ENCODE results near the gene SORCS3.

GRCh38 chr10:104646146-104646545 lies 5.1 kb downstream of the SORCS3 start:
- TF ChIP-seq CTCF (IDR thresholded peaks at IDR 0.05 in 2 of 3, conservative IDR thresholded peaks at IDR 0.05 in 1 of 3; ENCODE audit: control insufficient read depth in 2 of 3, extremely low read depth in 1 of 3, insufficient read depth in 1 of 3, low read depth in 3 of 3, low read length in 3 of 3): no peak
- TF ChIP-seq YBX1 (IDR thresholded peaks at IDR 0.05): no peak
- no peak for TF ChIP-seq TCF3 (IDR thresholded peaks at IDR 0.05; ENCODE audit: borderline replicate concordance, insufficient read depth, low read depth, low read length)
- TF ChIP-seq EGR1 (IDR thresholded peaks at IDR 0.05; ENCODE audit: borderline replicate concordance in 1 of 2, low read depth in 2 of 2, low read length in 2 of 2): no peak
- TF ChIP-seq SIN3A (IDR thresholded peaks at IDR 0.05; ENCODE audit: low read depth, low read length): no peak
- no peak for TF ChIP-seq POLR2AphosphoS5 (IDR thresholded peaks at IDR 0.05; ENCODE audit: low read length)
- no peak for TF ChIP-seq NR2C2 (IDR thresholded peaks at IDR 0.05; ENCODE audit: borderline replicate concordance, control insufficient read depth, insufficient read length, low read depth)
- TF ChIP-seq ATF2 (IDR thresholded peaks at IDR 0.05; ENCODE audit: low read length): no peak
- TF ChIP-seq MXI1 (IDR thresholded peaks at IDR 0.05; ENCODE audit: low read depth, low read length): no peak
- TF ChIP-seq POLR2A (IDR thresholded peaks at IDR 0.05; ENCODE audit: low read depth, low read length): no peak
- TF ChIP-seq ELK1 (IDR thresholded peaks at IDR 0.05; ENCODE audit: low read depth, low read length): no peak
- TF ChIP-seq CUX1 (IDR thresholded peaks at IDR 0.05; ENCODE audit: insufficient replicate concordance, low read depth, low read length): no peak
- TF ChIP-seq ZSCAN29 (IDR thresholded peaks at IDR 0.05): no peak
- TF ChIP-seq TAF1 (IDR thresholded peaks at IDR 0.05; ENCODE audit: borderline replicate concordance, low read depth, low read length): no peak

All from GM12878 (cell line).